ENCODE results near the gene NFKB2.

Gene NFKB2

DNA sequence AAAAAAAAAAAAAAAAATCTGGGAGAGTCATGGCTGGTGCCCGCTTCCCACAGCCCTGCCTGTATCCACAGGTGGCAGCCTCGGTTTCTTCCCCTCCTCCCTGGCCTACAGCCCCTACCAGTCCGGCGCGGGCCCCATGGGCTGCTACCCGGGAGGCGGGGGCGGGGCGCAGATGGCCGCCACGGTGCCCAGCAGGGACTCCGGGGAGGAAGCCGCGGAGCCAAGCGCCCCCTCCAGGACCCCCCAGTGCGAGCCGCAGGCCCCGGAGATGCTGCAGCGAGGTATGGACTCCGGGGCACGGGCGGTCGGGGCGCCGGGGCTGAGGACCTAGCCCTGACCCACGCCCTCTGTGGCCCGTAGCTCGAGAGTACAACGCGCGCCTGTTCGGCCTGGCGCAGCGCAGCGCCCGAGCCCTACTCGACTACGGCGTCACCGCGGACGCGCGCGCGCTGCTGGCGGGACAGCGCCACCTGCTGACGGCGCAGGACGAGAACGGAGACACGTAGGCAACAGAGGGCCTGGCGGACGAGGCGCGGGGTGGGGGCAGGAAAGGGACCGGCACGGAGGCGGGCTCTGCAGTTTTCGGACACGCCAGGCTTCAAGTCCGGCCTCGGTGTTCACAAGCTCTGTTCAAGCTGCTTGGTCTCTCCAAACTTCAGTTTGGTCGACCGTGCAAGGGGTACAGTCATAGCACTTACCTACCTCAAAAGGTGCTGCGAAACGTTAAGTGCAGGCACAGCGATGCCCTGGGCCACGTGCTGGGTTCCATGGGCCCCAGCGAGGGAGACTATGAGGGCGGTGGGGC, 3.9 kb downstream of the NFKB2 start (continued):
- no peak for TF ChIP-seq ZNF544 (tag by site-specific recombination; IDR thresholded peaks at IDR 0.05)
- TF ChIP-seq ZFP3 (tag by site-specific recombination; IDR thresholded peaks at IDR 0.05; ENCODE audit: low read depth), result no peak
- peak; percentile 97 for TF ChIP-seq ZFP37 (tag by site-specific recombination; IDR thresholded peaks at IDR 0.05)
- TF ChIP-seq, protein P1, sequence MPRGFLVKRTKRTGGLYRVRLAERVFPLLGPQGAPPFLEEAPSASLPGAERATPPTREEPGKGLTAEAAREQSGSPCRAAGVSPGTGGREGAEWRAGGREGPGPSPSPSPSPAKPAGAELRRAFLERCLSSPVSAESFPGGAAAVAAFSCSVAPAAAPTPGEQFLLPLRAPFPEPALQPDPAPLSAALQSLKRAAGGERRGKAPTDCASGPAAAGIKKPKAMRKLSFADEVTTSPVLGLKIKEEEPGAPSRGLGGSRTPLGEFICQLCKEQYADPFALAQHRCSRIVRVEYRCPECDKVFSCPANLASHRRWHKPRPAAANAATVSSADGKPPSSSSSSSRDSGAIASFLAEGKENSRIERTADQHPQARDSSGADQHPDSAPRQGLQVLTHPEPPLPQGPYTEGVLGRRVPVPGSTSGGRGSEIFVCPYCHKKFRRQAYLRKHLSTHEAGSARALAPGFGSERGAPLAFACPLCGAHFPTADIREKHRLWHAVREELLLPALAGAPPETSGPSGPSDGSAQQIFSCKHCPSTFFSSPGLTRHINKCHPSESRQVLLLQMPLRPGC (tag by site-specific recombination; IDR thresholded peaks at IDR 0.05), result peak; percentile 83
- TF ChIP-seq ZNF768 (tag by site-specific recombination; IDR thresholded peaks at IDR 0.05), result no peak
- TF ChIP-seq, protein P2, sequence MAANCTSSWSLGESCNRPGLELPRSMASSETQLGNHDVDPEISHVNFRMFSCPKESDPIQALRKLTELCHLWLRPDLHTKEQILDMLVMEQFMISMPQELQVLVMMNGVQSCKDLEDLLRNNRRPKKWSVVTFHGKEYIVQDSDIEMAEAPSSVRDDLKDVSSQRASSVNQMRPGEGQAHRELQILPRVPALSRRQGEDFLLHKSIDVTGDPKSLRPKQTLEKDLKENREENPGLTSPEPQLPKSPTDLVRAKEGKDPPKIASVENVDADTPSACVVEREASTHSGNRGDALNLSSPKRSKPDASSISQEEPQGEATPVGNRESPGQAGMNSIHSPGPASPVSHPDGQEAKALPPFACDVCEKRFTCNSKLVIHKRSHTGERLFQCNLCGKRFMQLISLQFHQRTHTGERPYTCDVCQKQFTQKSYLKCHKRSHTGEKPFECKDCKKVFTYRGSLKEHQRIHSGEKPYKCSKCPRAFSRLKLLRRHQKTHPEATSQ (tag by site-specific recombination; IDR thresholded peaks at IDR 0.05), result peak; percentile 85
- TF ChIP-seq WT1 (tag by site-specific recombination; IDR thresholded peaks at IDR 0.05), result peak; percentile 32; the same call in 1 of the 2 replicates
- no peak for TF ChIP-seq ZNF664 (tag by site-specific recombination; IDR thresholded peaks at IDR 0.05)
- TF ChIP-seq ZNF510 (tag by site-specific recombination; IDR thresholded peaks at IDR 0.05; ENCODE audit: insufficient replicate concordance), result no peak
- TF ChIP-seq, protein P3, sequence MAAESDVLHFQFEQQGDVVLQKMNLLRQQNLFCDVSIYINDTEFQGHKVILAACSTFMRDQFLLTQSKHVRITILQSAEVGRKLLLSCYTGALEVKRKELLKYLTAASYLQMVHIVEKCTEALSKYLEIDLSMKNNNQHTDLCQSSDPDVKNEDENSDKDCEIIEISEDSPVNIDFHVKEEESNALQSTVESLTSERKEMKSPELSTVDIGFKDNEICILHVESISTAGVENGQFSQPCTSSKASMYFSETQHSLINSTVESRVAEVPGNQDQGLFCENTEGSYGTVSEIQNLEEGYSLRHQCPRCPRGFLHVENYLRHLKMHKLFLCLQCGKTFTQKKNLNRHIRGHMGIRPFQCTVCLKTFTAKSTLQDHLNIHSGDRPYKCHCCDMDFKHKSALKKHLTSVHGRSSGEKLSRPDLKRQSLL (tag by site-specific recombination; IDR thresholded peaks at IDR 0.05), result peak; percentile 71; the same call in 1 of the 2 replicates
- TF ChIP-seq SALL2 (tag by site-specific recombination; IDR thresholded peaks at IDR 0.05; ENCODE audit: borderline replicate concordance), result no peak
- no peak for TF ChIP-seq ZNF292 (tag by site-specific recombination; IDR thresholded peaks at IDR 0.05; ENCODE audit: borderline replicate concordance, low read depth)
- TF ChIP-seq, protein P4, sequence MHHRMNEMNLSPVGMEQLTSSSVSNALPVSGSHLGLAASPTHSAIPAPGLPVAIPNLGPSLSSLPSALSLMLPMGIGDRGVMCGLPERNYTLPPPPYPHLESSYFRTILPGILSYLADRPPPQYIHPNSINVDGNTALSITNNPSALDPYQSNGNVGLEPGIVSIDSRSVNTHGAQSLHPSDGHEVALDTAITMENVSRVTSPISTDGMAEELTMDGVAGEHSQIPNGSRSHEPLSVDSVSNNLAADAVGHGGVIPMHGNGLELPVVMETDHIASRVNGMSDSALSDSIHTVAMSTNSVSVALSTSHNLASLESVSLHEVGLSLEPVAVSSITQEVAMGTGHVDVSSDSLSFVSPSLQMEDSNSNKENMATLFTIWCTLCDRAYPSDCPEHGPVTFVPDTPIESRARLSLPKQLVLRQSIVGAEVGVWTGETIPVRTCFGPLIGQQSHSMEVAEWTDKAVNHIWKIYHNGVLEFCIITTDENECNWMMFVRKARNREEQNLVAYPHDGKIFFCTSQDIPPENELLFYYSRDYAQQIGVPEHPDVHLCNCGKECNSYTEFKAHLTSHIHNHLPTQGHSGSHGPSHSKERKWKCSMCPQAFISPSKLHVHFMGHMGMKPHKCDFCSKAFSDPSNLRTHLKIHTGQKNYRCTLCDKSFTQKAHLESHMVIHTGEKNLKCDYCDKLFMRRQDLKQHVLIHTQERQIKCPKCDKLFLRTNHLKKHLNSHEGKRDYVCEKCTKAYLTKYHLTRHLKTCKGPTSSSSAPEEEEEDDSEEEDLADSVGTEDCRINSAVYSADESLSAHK (tag by site-specific recombination; IDR thresholded peaks at IDR 0.05), result peak; percentile 49; the same call in 1 of the 2 replicates
- no peak for TF ChIP-seq ZNF571 (tag by site-specific recombination; IDR thresholded peaks at IDR 0.05)
- peak; percentile 93 for TF ChIP-seq ZNF423 (tag by site-specific recombination; IDR thresholded peaks at IDR 0.05)
- peak; percentile 68; the same call in 1 of the 2 replicates for TF ChIP-seq KLF1 (tag by site-specific recombination; IDR thresholded peaks at IDR 0.05)
- TF ChIP-seq ZFHX2 (tag by site-specific recombination; conservative IDR thresholded peaks at IDR 0.05), result peak; percentile 68
- no peak for TF ChIP-seq ZNF626 (tag by site-specific recombination; IDR thresholded peaks at IDR 0.05)
- no peak for TF ChIP-seq OVOL3 (tag by site-specific recombination; IDR thresholded peaks at IDR 0.05)
- no peak for TF ChIP-seq ZNF174 (tag by site-specific recombination; IDR thresholded peaks at IDR 0.05)
- 0 out of 2 replicates have a peak, but pooled peaks have one; percentile 55 for TF ChIP-seq ZNF785 (tag by site-specific recombination; IDR thresholded peaks at IDR 0.05)
- no peak for TF ChIP-seq ZNF157 (tag by site-specific recombination; IDR thresholded peaks at IDR 0.05)
- TF ChIP-seq, protein P5, sequence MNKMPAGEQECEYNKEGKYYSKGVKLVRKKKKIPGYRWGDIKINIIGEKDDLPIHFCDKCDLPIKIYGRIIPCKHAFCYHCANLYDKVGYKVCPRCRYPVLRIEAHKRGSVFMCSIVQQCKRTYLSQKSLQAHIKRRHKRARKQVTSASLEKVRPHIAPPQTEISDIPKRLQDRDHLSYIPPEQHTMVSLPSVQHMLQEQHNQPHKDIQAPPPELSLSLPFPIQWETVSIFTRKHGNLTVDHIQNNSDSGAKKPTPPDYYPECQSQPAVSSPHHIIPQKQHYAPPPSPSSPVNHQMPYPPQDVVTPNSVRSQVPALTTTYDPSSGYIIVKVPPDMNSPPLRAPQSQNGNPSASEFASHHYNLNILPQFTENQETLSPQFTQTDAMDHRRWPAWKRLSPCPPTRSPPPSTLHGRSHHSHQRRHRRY (tag by site-specific recombination; IDR thresholded peaks at IDR 0.05), result no peak
- no peak for TF ChIP-seq ZNF585B (tag by site-specific recombination; IDR thresholded peaks at IDR 0.05)
- peak; percentile 59; the same call in 1 of the 2 replicates for TF ChIP-seq ZBTB21 (tag by site-specific recombination; IDR thresholded peaks at IDR 0.05)
- TF ChIP-seq, protein P6, sequence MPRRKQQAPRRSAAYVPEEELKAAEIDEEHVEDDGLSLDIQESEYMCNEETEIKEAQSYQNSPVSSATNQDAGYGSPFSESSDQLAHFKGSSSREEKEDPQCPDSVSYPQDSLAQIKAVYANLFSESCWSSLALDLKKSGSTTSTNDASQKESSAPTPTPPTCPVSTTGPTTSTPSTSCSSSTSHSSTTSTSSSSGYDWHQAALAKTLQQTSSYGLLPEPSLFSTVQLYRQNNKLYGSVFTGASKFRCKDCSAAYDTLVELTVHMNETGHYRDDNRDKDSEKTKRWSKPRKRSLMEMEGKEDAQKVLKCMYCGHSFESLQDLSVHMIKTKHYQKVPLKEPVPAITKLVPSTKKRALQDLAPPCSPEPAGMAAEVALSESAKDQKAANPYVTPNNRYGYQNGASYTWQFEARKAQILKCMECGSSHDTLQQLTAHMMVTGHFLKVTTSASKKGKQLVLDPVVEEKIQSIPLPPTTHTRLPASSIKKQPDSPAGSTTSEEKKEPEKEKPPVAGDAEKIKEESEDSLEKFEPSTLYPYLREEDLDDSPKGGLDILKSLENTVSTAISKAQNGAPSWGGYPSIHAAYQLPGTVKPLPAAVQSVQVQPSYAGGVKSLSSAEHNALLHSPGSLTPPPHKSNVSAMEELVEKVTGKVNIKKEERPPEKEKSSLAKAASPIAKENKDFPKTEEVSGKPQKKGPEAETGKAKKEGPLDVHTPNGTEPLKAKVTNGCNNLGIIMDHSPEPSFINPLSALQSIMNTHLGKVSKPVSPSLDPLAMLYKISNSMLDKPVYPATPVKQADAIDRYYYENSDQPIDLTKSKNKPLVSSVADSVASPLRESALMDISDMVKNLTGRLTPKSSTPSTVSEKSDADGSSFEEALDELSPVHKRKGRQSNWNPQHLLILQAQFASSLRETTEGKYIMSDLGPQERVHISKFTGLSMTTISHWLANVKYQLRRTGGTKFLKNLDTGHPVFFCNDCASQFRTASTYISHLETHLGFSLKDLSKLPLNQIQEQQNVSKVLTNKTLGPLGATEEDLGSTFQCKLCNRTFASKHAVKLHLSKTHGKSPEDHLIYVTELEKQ (tag by site-specific recombination; IDR thresholded peaks at IDR 0.05; ENCODE audit: borderline replicate concordance), result peak; percentile 60; the same call in 1 of the 2 replicates
